Activated naive CD8-positive, alpha-beta T cell treated with anti-CD3 and anti-CD28 coated beads, Interleukin-2, amount 50 U/mL, for 24 hours (primary cell): ENCODE measurements around the gene SMIM45.

ENCODE experiments used
- ATAC-seq: fragments of 150-1000 bp; cut with Tn5 transposase; one replicate; pipeline ENCODE4 v1.10.0; 2021
- DNase-seq: peaks from one replicate; pipeline ENCODE4 v3.0.0; 2021
- H3K27ac Mint-ChIP-seq: one replicate; pipeline ENCODE4 v1.8.0; 2021; ENCODE audit warnings: mild to moderate bottlenecking, mixed read lengths
- H3K27me3 Mint-ChIP-seq: one replicate; pipeline ENCODE4 v1.8.0; 2021; ENCODE audit warnings: mixed read lengths
- H3K36me3 Mint-ChIP-seq: one replicate; pipeline ENCODE4 v1.8.0; 2021; ENCODE audit warnings: low read depth, mixed read lengths
- H3K4me1 Mint-ChIP-seq: one replicate; pipeline ENCODE4 v1.8.0; 2021; ENCODE audit warnings: mixed read lengths
- H3K4me3 Mint-ChIP-seq: one replicate; pipeline ENCODE4 v1.8.0; 2021; ENCODE audit warnings: mild to moderate bottlenecking, moderate library complexity, mixed read lengths
- H3K9me3 Mint-ChIP-seq: one replicate; pipeline ENCODE4 v1.8.0; 2021; ENCODE audit warnings: mixed read lengths

Gene SMIM45

GRCh38 chr22:41966225-41966606, 14.3 kb downstream of the SMIM45 start:
- H3K4me1 Mint-ChIP-seq: no peaks in the 10 kb centered on the region
- no peaks in the 10 kb centered on the region for H3K9me3 Mint-ChIP-seq
- DNase-seq (no peak), ATAC-seq (no peak)
- no peaks in the 10 kb centered on the region for H3K36me3 Mint-ChIP-seq
- no peak overlapping the region for H3K27ac Mint-ChIP-seq
- no peaks in the 10 kb centered on the region for H3K27me3 Mint-ChIP-seq
- H3K4me3 Mint-ChIP-seq: no peak overlapping the region

DNA sequence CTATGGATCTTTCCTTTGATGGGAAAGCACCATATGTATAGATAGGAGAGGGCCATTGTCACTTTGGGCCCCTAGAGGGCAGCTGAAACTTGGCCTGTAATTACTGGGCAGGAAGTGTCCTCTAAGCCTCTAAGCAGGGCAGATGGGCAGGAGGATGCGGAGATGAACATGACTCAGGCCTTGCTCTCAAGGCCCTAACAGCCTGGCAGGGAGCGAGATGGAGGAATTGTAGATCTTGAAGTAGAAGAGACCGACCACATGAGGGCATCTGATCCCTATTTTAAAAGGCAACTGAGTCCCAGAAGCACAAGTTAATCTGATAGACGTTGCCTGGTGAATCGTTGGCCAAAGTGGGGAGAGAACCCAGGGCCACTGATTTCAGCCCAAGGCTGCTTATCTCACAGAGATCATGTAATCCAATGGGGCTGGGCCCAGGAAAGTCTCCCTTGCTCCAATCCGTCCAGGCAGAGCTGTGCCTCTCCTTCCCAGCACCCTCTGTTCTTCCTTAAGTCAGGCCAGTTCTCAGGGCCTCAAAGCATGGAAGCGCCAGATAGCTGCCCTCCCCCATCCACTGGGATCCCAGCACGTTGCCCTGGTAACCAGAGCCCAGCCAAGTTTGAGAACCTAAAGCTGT, 14.8 kb downstream of the SMIM45 start:
- H3K27ac Mint-ChIP-seq: no peak overlapping the region
- no peaks in the 10 kb centered on the region for H3K9me3 Mint-ChIP-seq
- no peak overlapping the region for H3K4me3 Mint-ChIP-seq
- ATAC-seq (peak; percentile 61), DNase-seq (peak; percentile 15)
- no peaks in the 10 kb centered on the region for H3K27me3 Mint-ChIP-seq
- H3K36me3 Mint-ChIP-seq: no peaks in the 10 kb centered on the region
- no peaks in the 10 kb centered on the region for H3K4me1 Mint-ChIP-seq

- Mint-ChIP-seq H3K4me3 (no peak overlapping the region), H3K27me3 (peaks cover 9% of the 10 kb centered on the region), H3K27ac (no peak overlapping the region), H3K4me1 (no peaks in the 10 kb centered on the region), H3K36me3 (no peaks in the 10 kb centered on the region), H3K9me3 (no peaks in the 10 kb centered on the region)
- DNase-seq: no peak
- ATAC-seq: no peak
Observed at GRCh38 chr22:41968601-41969000, 16.7 kb downstream of the SMIM45 start.

- DNase-seq (no peak), ATAC-seq (no peak)
- Mint-ChIP-seq H3K4me1 (no peaks in the 10 kb centered on the region), H3K27ac (no peak within 1 kb of the TSS), H3K9me3 (no peaks in the 10 kb centered on the region), H3K36me3 (no peaks in the 10 kb centered on the region), H3K27me3 (peaks cover 11% of the 10 kb centered on the region), H3K4me3 (no peak within 1 kb of the TSS)
Observed at GRCh38 chr22:41969110-41969646, 17.2 kb downstream of the SMIM45 start, which contains the start of gene SEPTIN3. TSS of gene SEPTIN3 (plus strand) at chr22:41969443. CDS start at chr22:41971493, 2,050 bp downstream.

- Mint-ChIP-seq H3K4me3 (no peak overlapping the region), H3K27ac (no peak overlapping the region), H3K4me1 (no peaks in the 10 kb centered on the region), H3K9me3 (no peaks in the 10 kb centered on the region), H3K36me3 (no peaks in the 10 kb centered on the region), H3K27me3 (peaks cover 17% of the 10 kb centered on the region)
- ATAC-seq (no peak), DNase-seq (no peak)
Observed at GRCh38 chr22:41970601-41971000, 18.7 kb downstream of the SMIM45 start.

DNA sequence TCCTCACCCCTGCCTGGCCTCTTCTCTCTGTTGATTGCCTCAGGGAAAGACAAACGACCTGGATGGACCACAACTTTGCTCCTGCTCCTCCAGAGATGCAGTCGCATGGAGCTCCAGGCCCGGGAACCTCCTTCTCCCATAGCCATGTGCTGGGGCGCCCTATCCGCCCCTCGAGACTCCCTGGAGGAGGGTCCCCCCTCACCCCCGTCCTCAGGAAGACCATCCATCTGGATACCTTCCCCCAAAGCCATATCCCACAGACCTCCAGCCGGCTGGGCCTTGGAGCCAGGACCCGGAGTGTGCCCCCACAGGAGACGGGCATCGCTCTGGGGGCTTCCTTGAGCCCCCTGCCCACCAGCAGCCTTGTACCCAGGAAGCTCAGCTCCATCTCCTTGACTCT, 19.5 kb downstream of the SMIM45 start:
- no peak for ATAC-seq
- DNase-seq: no peak
- peaks cover 5% of the 10 kb centered on the region for H3K4me1 Mint-ChIP-seq
- no peak overlapping the region for H3K4me3 Mint-ChIP-seq
- peaks cover 25% of the 10 kb centered on the region for H3K27me3 Mint-ChIP-seq
- H3K9me3 Mint-ChIP-seq: no peaks in the 10 kb centered on the region
- H3K27ac Mint-ChIP-seq: no peak overlapping the region
- H3K36me3 Mint-ChIP-seq: no peaks in the 10 kb centered on the region

DNA sequence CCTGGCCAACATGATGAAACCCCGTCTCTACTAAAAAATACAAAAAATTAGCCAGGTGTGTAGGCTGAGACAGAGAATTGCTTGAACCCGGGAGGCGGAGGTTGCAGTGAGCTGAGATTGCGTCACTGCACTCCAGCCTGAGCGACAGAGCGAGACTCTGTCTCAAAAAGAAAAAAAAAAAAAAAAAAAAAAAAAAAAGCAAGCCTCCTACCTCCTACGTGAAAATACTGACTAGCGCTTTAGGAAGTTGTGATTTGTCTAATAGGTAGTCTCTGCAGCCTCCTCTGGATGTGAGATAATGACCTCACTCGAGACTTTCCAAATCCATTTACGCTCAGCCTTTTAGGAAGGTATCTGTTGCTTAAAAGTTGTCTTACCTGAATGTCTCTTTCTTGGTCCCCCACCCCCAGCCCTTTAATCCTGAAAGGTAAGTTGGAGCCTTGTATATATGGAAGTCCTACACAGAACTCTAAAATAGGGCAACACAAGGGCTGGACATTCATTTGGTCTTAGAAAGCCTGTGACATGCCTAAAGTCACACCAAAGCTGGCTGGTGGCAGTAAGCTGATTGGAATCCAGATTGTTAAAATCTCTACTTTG, 22.8 kb downstream of the SMIM45 start:
- no peaks in the 10 kb centered on the region for H3K36me3 Mint-ChIP-seq
- H3K4me3 Mint-ChIP-seq: no peak overlapping the region
- H3K27me3 Mint-ChIP-seq: peaks cover 39% of the 10 kb centered on the region
- H3K27ac Mint-ChIP-seq: no peak overlapping the region
- H3K4me1 Mint-ChIP-seq: peaks cover 5% of the 10 kb centered on the region
- ATAC-seq (no peak), DNase-seq (no peak)
- H3K9me3 Mint-ChIP-seq: no peaks in the 10 kb centered on the region

DNA sequence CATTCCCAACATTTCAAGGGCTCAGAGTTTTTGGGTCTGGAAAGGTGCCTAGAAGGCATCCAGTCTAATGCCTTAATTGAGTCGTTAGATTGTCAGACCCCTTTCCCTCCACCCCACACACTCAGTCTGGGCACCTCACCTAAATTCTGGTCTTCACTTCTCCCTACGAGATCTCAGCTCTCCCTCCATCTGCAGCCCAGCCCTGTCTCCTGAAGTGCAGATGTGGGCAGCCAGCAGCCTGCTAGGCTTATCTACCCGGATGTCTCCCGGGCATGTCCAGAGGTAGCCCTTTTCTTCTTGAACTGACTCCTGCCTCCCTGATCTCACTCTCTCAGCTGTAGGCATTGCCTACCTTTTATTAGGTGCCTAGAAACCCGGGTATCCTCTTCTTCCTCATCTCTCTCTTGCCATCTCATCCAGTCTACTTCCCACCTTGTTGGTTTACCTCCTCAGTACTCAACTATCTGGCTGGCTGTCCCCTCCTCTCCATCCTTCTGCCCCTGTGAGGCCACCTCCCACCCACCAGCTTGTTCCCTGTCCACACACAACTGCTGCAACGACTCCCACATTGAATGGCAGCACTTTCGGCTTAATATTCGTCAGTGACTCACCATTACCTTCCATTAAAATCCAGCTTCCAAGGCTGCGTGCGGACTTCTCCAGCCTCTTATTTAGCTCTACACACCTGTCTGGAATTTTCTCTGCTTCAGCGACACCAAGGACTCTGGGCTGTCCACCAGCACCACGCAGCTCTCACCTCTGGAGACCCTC, 23.5 kb downstream of the SMIM45 start:
- H3K27ac Mint-ChIP-seq: no peak overlapping the region
- H3K4me3 Mint-ChIP-seq: peak overlapping the region; percentile 48
- H3K4me1 Mint-ChIP-seq: peaks cover 5% of the 10 kb centered on the region
- H3K9me3 Mint-ChIP-seq: no peaks in the 10 kb centered on the region
- DNase-seq (no peak), ATAC-seq (no peak)
- peaks cover 39% of the 10 kb centered on the region for H3K27me3 Mint-ChIP-seq
- H3K36me3 Mint-ChIP-seq: no peaks in the 10 kb centered on the region

- DNase-seq: peak; percentile 44
- peak; percentile 40 for ATAC-seq
- Mint-ChIP-seq H3K9me3 (no peaks in the 10 kb centered on the region), H3K4me1 (peaks cover 5% of the 10 kb centered on the region), H3K36me3 (no peaks in the 10 kb centered on the region), H3K27ac (no peak overlapping the region), H3K27me3 (peaks cover 39% of the 10 kb centered on the region), H3K4me3 (peak overlapping the region; percentile 48)
Observed at GRCh38 chr22:41976070-41976901, 24.3 kb downstream of the SMIM45 start.

GRCh38 chr22:41976961-41977566, 25.1 kb downstream of the SMIM45 start:
- no peaks in the 10 kb centered on the region for H3K36me3 Mint-ChIP-seq
- DNase-seq: no peak
- H3K4me1 Mint-ChIP-seq: peaks cover 5% of the 10 kb centered on the region
- H3K4me3 Mint-ChIP-seq: no peak overlapping the region
- no peaks in the 10 kb centered on the region for H3K9me3 Mint-ChIP-seq
- no peak for ATAC-seq
- H3K27ac Mint-ChIP-seq: no peak overlapping the region
- peaks cover 38% of the 10 kb centered on the region for H3K27me3 Mint-ChIP-seq

GRCh38 chr22:41978732-41979131, 26.8 kb downstream of the SMIM45 start:
- DNase-seq (no peak), ATAC-seq (no peak)
- H3K4me1 Mint-ChIP-seq: peaks cover 5% of the 10 kb centered on the region
- H3K36me3 Mint-ChIP-seq: no peaks in the 10 kb centered on the region
- H3K9me3 Mint-ChIP-seq: no peaks in the 10 kb centered on the region
- no peak overlapping the region for H3K4me3 Mint-ChIP-seq
- H3K27me3 Mint-ChIP-seq: peaks cover 30% of the 10 kb centered on the region
- no peak overlapping the region for H3K27ac Mint-ChIP-seq

DNA sequence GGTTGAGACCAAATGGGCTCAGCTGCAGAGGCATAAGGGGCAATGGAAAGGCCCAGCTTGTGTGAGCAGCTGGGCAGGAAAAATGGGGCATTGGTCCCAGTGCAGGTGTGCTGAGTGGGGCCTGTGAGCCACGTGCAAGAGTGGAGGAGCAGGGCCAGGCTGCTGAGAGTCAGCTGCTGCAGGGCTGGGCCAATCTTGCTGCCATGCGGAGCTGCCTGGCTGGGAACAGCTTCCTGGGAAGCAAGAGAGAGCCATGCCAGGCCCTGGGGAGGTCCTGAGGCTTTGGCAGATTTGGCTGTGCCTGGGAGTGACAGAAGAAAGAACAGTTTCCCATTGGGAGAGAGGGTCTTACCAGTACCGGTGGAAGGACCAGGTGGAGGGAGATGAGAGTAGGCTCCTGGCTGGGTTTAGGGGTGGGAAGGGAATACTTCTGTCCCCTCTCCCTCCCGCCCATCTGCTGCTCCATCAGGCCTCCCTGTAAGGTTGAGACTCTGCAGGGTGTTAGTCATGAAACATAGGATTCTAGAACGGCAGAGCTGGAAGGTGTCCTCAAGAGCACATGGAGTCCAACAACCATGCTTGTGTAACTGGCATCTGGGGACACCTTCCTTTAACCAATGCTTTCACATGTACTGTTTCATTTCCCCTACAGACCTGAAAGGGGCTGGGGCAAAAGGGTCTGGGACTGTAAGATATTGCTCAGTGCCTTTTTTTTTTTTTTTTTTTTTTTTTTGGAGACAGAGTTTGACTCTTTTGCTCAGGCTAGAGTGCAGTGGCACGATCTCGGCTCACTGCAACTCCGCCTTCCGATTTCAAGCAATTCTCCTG, 27.7 kb downstream of the SMIM45 start:
- ATAC-seq (no peak), DNase-seq (no peak)
- Mint-ChIP-seq H3K4me1 (peaks cover 5% of the 10 kb centered on the region), H3K27ac (no peak overlapping the region), H3K4me3 (no peak overlapping the region), H3K36me3 (no peaks in the 10 kb centered on the region), H3K27me3 (peaks cover 27% of the 10 kb centered on the region), H3K9me3 (no peaks in the 10 kb centered on the region)

- Mint-ChIP-seq H3K9me3 (no peaks in the 10 kb centered on the region), H3K4me3 (no peak overlapping the region), H3K4me1 (no peaks in the 10 kb centered on the region), H3K27ac (no peak overlapping the region), H3K27me3 (peaks cover 7% of the 10 kb centered on the region), H3K36me3 (no peaks in the 10 kb centered on the region)
- no peak for DNase-seq
- no peak for ATAC-seq
Observed at GRCh38 chr22:41982865-41983264, 30.9 kb downstream of the SMIM45 start.
